ENCODE results near the gene GRAMD1A.
A peak's percentile ranks its signal among the peaks of the same experiment; 100 is the strongest.

Gene GRAMD1A

DNA sequence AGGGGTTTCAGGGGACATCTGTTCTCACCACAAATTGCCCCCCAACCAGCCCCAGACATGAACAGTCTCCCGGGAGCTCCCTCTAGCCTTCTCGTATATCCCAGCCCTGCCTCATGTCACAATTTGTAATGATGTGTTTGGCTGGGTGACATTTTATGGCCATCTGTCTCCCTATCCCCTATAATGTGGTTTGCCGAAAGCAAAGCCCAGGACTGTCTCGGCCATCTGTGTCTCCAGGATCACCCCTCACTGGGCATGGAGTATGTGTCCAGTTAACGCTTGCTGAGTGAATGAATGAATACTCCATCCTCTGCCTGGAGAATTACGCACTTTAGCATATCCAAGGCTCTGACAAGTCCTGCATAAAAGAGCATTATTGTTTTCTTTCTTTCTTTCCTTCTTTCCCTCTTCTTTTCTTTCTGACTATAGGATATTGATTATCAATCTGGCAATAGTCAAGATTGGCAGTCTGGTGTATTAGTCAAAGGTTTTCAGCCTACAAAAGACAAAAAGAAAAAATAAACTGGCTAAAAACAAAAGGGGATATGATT, 56.5 kb downstream of the GRAMD1A start:
- DNase-seq = no peak

DNA sequence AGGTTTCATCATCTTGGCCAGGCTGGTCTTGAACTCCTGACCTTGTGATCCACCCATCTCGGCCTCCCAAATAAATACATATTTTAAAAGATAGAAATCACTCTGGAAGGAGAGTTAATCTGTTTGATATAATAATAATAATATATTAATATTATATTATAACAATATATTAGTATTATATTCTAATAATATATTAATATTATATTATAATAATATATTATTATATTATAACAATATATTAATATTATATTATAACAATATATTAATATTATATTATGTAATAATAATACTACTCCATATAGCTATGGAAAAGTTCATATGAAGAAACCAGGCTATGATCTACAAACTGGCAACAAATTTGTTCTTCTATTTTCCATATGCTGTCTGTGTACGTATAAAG, 58.2 kb downstream of the GRAMD1A start:
- no peak for DNase-seq

DNA sequence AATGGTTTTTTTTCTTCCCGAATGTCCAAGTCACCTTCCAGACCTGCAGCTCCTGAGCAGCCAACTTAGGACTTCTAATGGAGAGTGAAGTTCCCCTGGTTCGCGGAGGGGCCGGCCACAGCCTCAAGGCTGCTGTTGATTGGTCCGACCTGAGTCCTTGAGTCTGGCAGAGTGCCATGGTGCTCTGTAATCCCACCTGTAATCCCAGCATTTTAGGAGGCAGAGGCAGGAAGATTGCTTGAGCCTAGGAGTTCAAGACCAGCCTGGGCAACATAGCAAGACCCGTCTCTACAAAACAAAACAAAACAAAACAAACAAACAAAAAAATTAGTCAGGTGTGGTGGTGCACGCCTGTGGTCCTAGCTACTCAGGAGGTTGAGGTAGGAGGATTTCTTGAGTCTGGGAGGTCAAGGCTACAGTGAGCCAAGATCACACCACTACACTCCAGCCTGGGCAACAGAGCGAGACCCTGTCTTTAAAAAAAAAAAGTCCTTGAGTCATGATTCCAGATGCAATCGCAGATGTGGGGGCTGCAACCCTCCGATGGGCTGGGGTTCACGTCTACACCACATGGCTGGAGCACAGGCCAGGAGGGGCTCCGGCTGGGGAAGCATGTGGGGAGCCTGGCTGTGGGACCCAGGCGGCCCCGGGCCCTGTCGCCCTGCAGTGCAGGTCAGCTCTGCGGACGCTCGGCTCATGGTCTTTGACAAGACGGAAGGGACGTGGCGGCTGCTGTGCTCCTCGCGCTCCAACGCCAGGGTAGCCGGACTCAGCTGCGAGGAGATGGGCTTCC, 59.1 kb downstream of the GRAMD1A start:
- DNase-seq = no peak

DNA sequence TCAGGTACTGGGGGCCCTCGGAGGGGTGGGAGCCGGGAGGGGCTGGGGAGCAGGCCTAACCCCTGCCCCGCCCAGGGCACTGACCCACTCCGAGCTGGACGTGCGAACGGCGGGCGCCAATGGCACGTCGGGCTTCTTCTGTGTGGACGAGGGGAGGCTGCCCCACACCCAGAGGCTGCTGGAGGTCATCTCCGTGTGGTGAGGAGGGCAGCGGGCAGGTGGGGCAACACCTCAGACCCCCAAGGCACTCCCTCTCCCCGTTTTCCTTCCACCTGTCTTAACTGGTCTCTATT, 59.6 kb downstream of the GRAMD1A start:
- DNase-seq = no peak

DNA sequence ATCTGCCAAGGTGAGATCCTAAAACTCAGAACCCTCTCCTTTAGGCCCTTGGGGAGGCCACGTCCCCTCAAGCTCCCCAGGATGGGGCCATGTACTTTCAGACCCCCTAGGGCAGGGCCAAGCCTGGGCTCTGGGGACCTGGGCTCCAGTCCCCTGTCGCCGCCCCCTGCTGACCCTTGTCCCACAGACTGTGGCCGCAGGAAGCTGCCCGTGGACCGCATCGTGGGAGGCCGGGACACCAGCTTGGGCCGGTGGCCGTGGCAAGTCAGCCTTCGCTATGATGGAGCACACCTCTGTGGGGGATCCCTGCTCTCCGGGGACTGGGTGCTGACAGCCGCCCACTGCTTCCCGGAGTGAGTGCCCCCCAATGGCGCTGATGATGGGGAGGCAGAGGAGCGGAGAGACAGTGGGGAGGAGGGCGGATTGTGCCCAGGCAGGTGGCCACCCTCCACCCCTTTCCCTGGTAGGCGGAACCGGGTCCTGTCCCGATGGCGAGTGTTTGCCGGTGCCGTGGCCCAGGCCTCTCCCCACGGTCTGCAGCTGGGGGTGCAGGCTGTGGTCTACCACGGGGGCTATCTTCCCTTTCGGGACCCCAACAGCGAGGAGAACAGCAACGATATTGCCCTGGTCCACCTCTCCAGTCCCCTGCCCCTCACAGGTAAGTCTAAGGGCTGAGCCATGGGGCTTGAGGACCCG, 60.2 kb downstream of the GRAMD1A start:
- no peak for DNase-seq

DNA sequence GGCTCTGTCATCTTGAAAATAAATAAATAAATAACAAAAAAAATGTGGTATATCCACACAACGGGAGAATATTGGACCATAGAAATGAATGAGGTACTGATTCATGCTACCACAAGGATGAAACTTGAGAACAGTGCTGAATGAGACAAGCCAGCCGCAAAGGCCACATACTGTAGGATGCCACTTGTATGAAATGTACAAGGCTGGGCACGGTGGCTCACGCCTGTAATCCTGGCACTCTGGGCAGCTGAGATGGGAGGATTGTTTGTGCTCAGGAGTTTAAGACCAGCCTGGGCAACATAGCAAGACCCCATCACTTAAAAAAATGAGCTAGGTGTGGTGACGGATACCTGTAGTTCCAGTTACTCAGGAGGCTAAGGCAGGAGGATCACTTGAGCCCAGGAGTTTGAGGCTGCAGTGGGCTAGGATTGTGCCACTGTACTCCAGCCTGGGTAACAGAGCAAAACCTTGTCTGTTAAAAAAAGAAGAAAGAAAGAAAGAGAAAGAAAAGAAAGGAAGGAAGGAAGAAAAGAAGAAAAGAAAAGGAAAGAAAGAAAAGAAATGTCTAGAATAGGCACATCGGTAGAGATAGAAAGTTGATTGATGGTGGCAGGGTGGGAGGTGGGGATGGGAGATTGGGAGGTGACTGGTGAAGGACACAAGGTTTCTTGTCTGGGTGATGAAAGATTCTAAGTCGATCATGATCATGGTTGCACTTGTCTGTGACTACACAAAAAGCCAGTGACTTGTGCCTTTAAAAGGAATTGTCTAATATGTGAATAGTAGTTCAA, 61.7 kb downstream of the GRAMD1A start:
- no peak for DNase-seq

DNA sequence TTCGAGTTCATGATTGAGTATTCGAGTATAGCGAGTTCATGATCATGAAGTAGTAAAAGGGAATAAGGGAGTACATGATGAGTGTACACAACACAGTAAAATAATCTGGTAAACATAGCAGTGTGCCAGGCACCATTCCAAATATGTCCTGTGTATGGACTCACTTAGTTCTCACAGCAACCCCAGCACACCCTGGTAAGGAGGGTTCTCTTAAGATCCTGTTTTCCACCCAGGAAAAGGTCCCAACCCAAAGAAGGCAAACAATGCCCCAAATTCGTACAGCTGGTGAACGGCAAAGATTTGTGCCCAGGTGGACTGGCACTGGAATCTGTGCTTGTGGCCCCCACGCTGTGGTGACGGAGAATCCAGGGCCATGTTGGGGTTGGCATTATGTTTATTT, 62.8 kb downstream of the GRAMD1A start:
- no peak for DNase-seq

DNA sequence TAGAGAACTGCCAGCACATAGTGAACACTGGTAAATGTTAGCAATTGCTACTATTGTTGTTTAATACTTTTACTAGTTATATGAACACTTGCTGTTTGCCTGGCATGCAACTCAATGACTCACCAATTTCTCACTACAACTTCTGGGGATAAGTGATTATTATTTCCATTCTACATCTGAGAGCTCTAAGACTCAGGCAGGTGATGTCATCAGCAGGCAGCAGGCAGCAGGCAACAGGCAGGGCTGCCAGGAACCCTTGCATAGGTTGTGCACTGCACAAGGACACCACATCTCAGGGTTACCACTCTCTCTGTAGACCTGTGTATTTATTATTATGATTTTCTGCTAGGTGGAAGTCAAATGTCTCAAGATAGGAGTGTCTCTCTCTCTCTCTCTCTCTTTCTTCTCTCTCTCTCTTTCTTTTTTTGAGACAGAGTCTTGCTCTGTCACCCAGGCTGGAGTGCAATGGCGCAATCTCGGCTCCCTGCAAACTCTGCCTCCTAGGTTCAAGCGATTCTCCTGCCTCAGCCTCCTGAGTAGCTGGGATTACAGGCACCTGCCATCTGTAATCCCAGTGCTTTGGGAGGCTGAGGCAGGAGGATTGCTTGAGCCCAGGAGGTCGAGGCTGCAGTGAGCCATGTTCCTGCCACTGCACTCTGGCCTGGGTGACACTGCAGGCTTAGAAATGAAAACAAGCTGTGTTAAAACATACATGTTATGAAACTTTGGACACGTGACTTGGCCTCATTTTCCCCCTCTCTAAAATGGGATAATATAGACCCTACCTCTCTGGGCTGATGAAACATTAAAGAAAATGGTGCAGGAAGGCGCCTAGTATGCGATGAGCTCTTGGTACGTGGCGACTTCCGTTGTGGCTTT, 64.1 kb downstream of the GRAMD1A start:
- DNase-seq = no peak

DNA sequence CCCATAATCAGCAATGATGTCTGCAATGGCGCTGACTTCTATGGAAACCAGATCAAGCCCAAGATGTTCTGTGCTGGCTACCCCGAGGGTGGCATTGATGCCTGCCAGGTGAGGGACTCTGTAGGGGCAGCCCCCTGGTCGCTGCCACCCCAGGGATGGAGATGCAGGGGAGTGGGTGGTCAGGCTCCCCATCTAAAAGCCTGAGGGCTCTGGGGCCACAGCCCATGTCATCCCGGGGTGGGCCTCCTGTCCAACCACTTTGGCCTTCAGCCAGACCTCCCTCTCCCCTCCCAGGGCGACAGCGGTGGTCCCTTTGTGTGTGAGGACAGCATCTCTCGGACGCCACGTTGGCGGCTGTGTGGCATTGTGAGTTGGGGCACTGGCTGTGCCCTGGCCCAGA, 65.5 kb downstream of the GRAMD1A start:
- no peak for DNase-seq

DNA sequence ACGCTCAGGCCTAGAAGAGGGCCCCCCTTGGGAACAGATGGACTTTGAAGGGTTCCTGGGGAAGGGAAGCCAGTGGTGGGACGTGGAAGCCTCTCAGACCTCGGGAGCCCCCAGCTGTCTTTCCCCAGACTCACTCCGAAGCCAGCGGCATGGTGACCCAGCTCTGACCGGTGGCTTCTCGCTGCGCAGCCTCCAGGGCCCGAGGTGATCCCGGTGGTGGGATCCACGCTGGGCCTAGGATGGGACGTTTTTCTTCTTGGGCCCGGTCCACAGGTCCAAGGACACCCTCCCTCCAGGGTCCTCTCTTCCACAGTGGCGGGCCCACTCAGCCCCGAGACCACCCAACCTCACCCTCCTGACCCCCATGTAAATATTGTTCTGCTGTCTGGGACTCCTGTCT, 66.0 kb downstream of the GRAMD1A start:
- DNase-seq = no peak

DNA sequence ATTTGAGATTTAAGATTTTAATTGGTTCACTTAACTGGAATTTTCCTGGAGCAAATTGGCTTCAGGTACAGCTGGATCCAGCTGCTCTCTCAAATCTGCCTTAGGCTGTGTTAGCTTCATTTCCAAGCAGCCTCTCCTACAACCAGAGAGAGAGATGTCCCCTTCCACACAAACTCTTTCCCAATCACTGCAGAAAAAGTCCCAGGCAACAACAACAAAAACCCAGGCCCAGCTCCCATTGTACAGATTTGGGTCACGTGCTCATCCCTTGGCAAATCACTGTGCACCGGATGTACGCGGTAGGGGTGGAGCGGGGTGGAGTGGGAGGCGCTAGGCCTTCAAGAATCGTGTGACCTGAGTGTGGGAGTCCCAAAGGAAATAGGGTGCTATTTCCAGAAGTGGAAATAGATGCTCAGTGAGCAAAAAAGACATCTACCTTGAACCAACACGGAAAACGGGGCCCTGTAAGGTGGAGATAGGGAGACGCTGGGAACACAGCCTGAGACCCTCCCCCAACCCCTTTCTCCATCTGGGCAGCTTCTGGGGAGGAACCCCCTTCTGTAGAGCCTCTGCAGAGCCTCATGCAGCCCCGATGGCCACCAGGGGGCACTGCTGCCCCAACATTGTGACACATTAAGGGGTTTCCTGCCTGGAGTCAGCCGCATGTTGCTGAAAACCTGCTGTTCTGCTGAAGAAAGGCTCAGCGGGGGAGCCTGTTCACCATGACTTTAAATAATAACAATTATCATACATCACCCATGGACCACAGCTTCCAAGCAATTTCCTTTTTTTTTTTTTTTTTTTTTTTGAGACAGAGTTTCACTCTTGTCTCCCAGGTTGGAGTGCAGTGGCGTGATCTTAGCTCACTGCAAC, 66.8 kb downstream of the GRAMD1A start:
- DNase-seq = peak; percentile 92

DNA sequence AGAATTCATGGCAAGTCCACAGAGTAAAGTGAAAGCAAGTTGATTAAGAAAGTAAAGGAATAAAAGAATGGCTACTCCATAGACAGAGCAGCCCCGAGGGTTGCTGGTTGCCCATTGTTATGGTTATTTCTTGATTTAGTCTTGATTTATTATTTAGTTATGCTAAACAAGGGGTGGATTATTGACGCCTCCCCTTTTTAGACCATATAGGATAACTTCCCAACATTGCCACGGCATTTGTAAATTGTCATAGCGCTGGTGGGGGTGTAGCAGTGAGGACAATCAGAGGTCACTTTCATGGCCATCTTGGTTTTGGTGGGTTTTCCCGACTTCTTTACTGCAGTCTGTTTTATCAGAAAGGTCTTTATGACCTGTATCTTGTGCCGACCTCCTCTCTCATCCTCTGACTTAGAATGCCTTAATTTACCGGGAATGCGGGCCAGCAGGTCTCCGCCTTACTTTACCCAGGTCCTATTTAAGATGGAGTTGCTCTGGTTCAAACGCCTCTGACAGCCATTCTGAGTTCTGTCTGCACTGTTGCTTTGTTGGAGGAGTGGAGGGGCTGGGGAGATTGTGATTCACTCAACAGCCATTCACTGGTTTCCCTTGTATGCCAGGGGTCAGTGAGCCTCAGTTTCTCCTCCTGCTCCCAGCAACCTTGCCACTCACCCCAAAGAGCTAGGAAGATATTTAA, 69.0 kb downstream of the GRAMD1A start:
- no peak for DNase-seq

DNA sequence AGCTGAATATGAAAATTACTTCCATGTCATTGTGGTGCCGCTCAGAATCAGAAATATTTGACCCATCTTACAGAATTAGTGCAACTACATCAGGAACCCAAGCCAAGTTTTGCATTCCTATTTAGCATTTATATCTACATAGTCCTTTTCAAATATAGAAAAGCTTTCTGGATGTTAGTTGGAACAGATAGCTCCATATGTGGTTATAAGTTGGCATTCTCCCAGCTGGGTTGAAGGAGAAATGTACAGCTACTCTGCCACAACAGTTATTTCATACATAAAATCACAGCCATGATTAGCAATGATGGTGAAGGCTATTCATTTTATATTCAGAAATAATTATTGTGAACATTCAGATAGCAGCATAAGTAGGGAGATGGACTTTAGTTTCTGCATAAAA, 69.6 kb downstream of the GRAMD1A start:
- no peak for DNase-seq

DNA sequence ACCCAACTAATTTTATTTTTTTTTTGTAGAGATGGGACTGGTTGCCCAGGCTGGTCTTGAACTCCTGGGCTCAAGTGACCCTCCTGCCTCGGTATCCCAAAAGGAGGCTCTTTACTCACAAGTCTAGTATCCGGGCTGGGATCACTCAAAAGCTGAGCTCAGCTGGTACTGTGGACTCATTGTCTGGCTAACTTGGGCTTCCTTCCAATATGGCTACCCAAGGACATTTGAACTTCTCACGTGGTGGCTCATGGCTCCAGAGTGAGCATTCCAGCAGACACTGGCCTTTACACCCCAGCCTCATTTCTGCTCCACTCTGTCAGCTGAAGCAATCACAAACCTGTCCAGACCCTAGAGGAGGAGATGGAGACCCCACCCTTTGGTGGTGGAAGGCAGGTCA, 70.3 kb downstream of the GRAMD1A start:
- no peak for DNase-seq

DNA sequence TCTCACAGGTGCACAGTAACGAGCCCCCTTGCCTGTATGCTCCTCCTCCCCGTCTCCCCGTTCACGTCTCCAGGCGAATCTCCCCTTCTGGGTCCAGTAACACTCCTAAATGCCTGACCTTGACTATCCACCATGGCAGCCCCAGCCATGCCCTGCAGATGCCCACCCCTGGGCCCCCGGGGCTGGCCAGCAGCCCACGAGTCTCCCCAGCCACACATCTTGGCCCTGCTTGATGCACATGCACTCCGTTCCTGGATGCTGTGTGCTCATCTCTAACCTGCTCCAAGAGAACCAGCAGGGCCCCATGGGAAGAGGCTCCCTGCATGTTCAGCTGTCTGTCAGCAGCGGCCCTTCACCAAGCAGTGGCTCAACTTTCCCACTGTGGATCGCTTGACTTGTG, 73.4 kb downstream of the GRAMD1A start:
- DNase-seq = no peak

DNA sequence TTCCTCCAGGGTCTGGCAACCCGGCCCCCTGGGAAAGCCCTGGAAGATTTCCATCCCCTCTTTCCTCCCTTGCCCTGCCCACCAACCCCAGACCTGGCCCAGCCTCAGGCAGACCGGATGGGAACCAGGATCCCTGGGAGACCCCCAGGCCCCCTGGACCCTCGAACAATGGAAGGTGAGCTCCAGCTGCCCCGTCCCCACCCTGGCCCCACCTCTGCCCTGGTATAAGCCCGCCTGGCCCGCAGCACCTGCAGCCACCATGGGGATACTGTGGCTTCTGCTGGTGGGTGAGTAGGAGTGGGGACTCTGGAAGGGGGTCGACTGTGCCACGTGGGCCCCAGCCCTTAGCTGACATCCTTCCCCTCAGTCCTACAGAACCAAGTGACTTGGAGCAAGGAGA, 73.8 kb downstream of the GRAMD1A start:
- DNase-seq = no peak

DNA sequence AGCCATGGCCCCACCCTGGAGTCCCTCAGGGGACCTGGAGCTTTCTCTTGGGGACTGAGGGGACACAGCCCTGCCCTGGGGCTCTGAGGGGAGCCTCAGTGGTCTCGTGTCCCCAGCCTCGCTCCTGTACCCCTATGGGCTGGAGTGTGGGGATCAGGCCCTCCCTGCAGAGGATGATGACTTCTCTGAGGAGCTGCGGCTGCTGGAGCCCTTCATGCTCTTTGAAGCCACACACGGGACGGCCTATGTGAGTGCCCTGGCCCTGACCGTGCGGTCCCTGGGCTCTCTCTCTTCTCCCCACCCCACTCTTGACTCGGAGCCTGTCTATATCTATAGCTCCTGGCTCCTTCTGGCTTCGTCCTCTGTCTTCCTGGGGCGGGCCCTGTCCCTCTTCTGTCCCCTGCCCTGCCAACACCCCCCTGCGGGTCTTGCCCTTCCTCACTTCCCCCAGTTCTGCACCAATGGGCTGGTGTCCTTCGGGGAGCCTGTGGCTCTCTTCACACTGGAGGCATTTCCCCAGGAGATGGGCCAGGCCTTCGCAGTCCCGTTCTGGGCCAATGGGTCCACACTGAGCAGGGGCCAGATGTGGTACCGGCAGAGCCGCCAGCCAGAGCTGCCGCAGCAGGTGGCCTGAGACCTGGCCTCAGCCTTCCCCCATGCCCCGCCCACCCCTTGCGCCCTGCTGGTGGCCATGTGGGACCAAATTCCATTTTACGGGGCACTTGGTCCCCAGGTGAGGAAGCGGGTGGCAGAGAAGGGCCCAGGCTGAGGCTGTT, 74.5 kb downstream of the GRAMD1A start:
- DNase-seq = no peak

DNA sequence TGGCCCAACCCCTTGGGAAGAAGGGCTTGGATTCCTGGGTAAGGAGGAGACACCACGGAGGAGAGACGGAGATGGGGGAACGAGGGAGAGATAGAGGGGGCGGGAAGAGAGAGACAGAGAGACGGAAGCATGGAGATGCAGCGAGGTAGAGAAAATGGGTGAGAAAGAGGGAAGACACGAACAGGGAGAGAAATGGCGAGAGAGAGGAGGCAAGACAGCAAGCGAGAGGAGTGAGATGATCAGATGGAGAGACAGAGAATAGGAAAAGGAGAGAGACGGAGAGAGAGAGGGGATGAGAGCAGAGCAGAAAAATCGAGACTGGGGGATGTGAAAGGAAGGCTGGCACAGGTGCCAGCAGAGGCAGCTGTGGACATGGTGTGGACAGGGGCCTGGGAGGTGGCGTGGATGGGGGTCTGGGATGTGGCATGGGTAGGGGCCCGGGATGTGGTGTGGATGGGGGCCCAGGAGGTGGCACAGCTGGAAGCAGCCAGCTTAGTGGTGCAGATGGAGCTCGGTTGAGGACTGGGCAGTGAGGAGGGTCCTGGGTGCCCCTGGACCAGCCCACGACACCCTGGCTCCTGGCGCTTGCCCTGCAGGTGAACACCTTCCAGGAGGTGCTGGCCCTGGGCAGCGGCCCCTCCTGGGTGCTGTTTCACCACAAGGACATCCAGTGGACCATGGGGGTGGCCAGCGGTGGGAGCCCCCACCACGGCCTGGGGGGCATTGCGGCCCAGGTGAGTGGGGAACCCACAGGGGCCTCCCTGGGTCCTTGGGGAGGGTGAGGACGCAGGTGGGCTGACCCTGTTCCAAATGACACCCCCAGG, 75.3 kb downstream of the GRAMD1A start:
- no peak for DNase-seq

DNA sequence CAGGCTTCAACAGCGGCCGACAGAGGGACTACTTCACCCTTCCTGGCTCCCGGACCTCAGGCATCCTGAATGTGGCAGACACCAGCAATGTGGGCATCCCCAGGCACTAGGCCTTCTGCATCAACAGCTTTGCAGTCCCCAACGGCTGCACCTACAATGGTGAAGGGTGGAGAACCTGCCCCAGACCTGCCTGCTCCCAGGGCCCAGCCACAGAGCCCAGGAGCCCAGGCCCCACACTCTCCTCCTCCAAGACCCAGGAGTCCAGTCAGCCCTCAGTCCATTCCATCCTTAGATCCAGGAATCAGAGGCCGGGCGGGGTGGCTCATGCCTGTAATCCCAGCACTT, 75.9 kb downstream of the GRAMD1A start:
- DNase-seq = no peak

Data from activated gamma-delta T cell treated with Interleukin-2 at 50 U/mL for 16 hours (primary cell).